A673 (cell line): Measurements from ENCODE around the gene SLC25A47. TPM values are rescaled to one million over a fixed set of nuclear protein-coding genes. Genes with fewer than 3 reads are reported as not detected.
"Not testable (repeated sequence)": the region's sequence is repeated elsewhere in the genome, so short reads cannot be mapped to it uniquely, and the experiment has no call there.

Experiments
- BruUV-seq: library from RNA; stranded (reverse); fragments of 400-500 nt; replicated peaks from 2 replicates; lab custom pipeline; 2021; lab: Mats Ljungman, UMichigan
- CTCF ChIA-PET: fragments of 300-600 bp; sonication (Branson Sonifier 250); formaldehyde crosslinking; loops from one replicate; lab custom pipeline; 2022; ENCODE audit warnings: antibody characterized with exemption; lab: Charles Lee
- POLR2A ChIA-PET: fragments of 300-600 bp; sonication (Branson Sonifier 250); formaldehyde crosslinking; loops from one replicate; lab custom pipeline; 2022; ENCODE audit warnings: antibody characterized with exemption; ENCODE audit not compliant: low non-redundant PET; lab: Charles Lee
- DNase-seq: peaks from one replicate; pipeline ENCODE4 v3.0.0-alpha.2; 2015; ENCODE audit warnings: low spot score
- H3K27ac ChIP-seq: fragments of 200-600 bp; sonication (generic); 2 replicates; pipeline ENCODE4 v1.5.1; 2016; ENCODE audit warnings: mixed run types, low read depth, mild to moderate bottlenecking, mixed read lengths, antibody characterized with exemption, low read length; ENCODE audit not compliant: poor library complexity, severe bottlenecking
- H3K27me3 ChIP-seq: fragments of 200-600 bp; sonication (generic); replicated peaks from 2 replicates; pipeline ENCODE4 v1.6.1; 2017; ENCODE audit warnings: mixed run types, low read depth, mild to moderate bottlenecking, mixed read lengths, antibody characterized with exemption, low read length; ENCODE audit not compliant: insufficient read depth, poor library complexity
- H3K36me3 ChIP-seq: fragments of 200-600 bp; sonication (generic); 2 replicates; pipeline ENCODE4 v1.6.1; 2016; ENCODE audit warnings: mixed run types, mild to moderate bottlenecking, mixed read lengths, antibody characterized with exemption, low read length; ENCODE audit not compliant: insufficient read depth, poor library complexity, severe bottlenecking
- H3K4me1 ChIP-seq: fragments of 200-600 bp; sonication (generic); 2 replicates; pipeline ENCODE4 v1.6.1; 2017; ENCODE audit warnings: mixed run types, mild to moderate bottlenecking, mixed read lengths, antibody characterized with exemption, low read length; ENCODE audit not compliant: insufficient read depth, poor library complexity, severe bottlenecking
- H3K4me3 ChIP-seq: fragments of 200-600 bp; sonication (generic); 2 replicates; pipeline ENCODE4 v1.5.1; 2016; ENCODE audit warnings: low read depth, mixed run types, mild to moderate bottlenecking, mixed read lengths, low read length; ENCODE audit not compliant: poor library complexity, severe bottlenecking
- H3K9me3 ChIP-seq: fragments of 200-600 bp; sonication (generic); 2 replicates; pipeline ENCODE4 v1.6.1; 2016; ENCODE audit warnings: mixed run types, low read depth, mild to moderate bottlenecking, mixed read lengths, antibody characterized with exemption, low read length; ENCODE audit not compliant: poor library complexity, severe bottlenecking
- EZH2 ChIP-seq: fragments of 200-600 bp; sonication (generic); IDR thresholded peaks from 2 replicates; pipeline ENCODE4 v1.6.1; 2017; ENCODE audit warnings: borderline replicate concordance, low read depth, mild to moderate bottlenecking, mixed read lengths, antibody characterized with exemption, low read length; ENCODE audit not compliant: poor library complexity, severe bottlenecking
- intact Hi-C: fragments of 100-400 bp; cut with micrococcal nuclease; formaldehyde crosslinking; loops from one replicate; pipeline ENCODE4 v1.10.0; 2022; ENCODE audit not compliant: unreplicated experiment
- total RNA-seq: library from RNA; stranded (reverse); gene quantifications from 2 replicates; pipeline ENCODE4 v1.2.3, GENCODE V29; 2021
- TF ChIP-seq, protein P1 (sequence below): fragments of 300-800, 200-600 bp; sonication (generic); conservative IDR thresholded peaks from 2 replicates; pipeline ENCODE4 v1.5.1; 2017; ENCODE audit warnings: low read depth, mild to moderate bottlenecking, antibody characterized with exemption, low read length, moderate library complexity, mixed read lengths

Gene SLC25A47
- total RNA-seq, 1 experiment from 2014 or later, result not detected

DNA sequence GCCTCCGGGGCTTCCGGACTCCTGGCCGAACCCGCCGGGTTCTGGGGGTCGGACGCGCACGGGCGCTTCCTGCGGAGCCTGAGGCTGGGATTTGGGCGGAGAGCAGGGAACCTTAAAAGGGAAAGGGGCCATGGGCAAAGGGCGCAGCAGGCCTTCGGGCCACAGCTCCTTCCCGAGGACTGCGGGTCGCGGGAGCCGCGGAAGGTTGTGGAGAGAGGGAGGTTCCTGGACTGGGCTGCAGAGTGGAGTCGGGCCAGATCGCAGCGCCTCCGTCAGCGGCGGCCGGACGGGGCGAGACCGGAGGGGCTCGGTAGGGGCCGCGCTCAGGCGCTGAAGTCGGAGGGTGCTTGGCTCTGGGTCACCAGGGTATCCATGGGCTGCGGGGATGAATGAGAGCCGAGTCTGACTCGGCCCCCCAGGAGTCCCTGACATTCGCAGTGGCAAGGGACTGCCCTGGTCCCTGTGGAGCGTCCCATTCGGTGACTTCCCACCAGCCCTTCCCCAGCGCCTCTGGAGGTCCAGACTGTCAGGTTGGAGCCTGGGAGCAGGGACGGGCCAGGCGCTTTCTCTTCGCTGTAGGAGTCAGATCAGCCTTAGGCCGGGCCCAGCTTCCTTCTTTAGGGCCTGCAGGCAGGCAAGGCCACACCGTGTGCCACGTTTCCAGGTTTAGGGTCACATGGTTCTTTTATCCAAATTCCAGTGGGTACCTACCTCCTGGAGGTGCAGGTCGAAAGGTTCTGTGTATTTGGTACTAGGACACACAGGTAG is 16.0 kb upstream of the SLC25A47 start:
- intact Hi-C loops, result no loop called here
- BruUV-seq, result no TSS peak
- ChIA-PET POLR2A (no interaction called here), CTCF (no interaction called here)
- no peaks in the 10 kb centered on the region for H3K36me3 ChIP-seq
- peak overlapping the region; percentile 90 for H3K27ac ChIP-seq
- peaks cover 19% of the 10 kb centered on the region for H3K4me1 ChIP-seq
- DNase-seq, result no peak
- no peaks in the 10 kb centered on the region for H3K27me3 ChIP-seq
- TF ChIP-seq EZH2, result no peak
- TF ChIP-seq, protein P1, sequence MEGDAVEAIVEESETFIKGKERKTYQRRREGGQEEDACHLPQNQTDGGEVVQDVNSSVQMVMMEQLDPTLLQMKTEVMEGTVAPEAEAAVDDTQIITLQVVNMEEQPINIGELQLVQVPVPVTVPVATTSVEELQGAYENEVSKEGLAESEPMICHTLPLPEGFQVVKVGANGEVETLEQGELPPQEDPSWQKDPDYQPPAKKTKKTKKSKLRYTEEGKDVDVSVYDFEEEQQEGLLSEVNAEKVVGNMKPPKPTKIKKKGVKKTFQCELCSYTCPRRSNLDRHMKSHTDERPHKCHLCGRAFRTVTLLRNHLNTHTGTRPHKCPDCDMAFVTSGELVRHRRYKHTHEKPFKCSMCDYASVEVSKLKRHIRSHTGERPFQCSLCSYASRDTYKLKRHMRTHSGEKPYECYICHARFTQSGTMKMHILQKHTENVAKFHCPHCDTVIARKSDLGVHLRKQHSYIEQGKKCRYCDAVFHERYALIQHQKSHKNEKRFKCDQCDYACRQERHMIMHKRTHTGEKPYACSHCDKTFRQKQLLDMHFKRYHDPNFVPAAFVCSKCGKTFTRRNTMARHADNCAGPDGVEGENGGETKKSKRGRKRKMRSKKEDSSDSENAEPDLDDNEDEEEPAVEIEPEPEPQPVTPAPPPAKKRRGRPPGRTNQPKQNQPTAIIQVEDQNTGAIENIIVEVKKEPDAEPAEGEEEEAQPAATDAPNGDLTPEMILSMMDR, result no peak
- H3K9me3 ChIP-seq, result no peaks in the 10 kb centered on the region
- peak overlapping the region; percentile 91 for H3K4me3 ChIP-seq

GRCh38 chr14:100307766-100308426 is 15.2 kb upstream of the SLC25A47 start:
- H3K27ac ChIP-seq, result peak overlapping the region; percentile 5
- TF ChIP-seq EZH2, result no peak
- TF ChIP-seq, protein P1, result no peak
- CTCF ChIA-PET, result no interaction called here
- no peaks in the 10 kb centered on the region for H3K9me3 ChIP-seq
- H3K27me3 ChIP-seq, result no peaks in the 10 kb centered on the region
- intact Hi-C loops, result no loop called here
- peak overlapping the region; percentile 91 for H3K4me3 ChIP-seq
- no peak for DNase-seq
- POLR2A ChIA-PET, result no interaction called here
- peaks cover 19% of the 10 kb centered on the region for H3K4me1 ChIP-seq
- no peaks in the 10 kb centered on the region for H3K36me3 ChIP-seq
- BruUV-seq, result TSS peak; percentile 77

DNA sequence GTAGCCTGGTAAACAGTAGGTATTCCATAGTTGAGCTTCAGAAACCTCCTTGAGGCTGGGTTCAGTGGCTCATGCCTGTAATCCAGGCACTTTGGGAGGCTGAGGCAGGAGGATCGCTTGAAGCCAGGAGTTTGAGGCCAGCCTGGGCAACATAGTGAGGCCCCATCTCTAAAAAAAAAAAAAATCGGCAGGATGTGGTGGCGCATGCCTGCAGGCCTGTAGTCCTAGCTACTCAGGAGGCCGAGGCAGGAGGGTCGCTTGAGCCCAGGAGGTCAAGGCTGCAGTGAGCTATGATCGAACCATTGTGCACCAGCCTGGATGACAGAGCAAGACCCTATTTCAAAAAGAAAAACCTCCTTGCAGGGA is 14.7 kb upstream of the SLC25A47 start:
- intact Hi-C loops, H3K4me3 ChIP-seq, CTCF ChIA-PET, POLR2A ChIA-PET, H3K27ac ChIP-seq, H3K27me3 ChIP-seq, DNase-seq, H3K36me3 ChIP-seq, BruUV-seq, H3K9me3 ChIP-seq: not testable (repeated sequence)
- peaks cover 19% of the 10 kb centered on the region for H3K4me1 ChIP-seq
